Heart right ventricle (tissue), 16 donors: ENCODE results near the gene UNKL. TPM values are rescaled to one million over a fixed set of nuclear protein-coding genes. Genes with fewer than 3 reads are reported as not detected.
A peak's percentile ranks its signal among the peaks of the same experiment; 100 is the strongest.

ENCODE experiments used
- ATAC-seq, 8 donors: fragments of 200-7000 bp; cut with Tn5 transposase; one replicate each; pipeline ENCODE4 v1.9.1; 2020; ENCODE audit warnings: mild to moderate bottlenecking in 8 of 8, moderate library complexity in 8 of 8, moderate number of reproducible peaks in 1 of 8
- DNase-seq, 2 donors: peaks; one replicate each; pipeline ENCODE4 v3.0.0-alpha.2; 2020
- H3K27ac ChIP-seq, 10 donors: fragments of 200-600 bp; sonication (generic) in 2 of 10; one replicate each; pipeline versions ENCODE4 v1.5.0 to v1.8.0; 2020 to 2022; ENCODE audit warnings: mild to moderate bottlenecking in 3 of 10
- H3K27me3 ChIP-seq, 7 donors: fragments of 200-600 bp; one replicate each; pipeline ENCODE4 v1.8.0; 2021 to 2022; ENCODE audit warnings: mild to moderate bottlenecking in 2 of 7
- H3K36me3 ChIP-seq, 9 donors: fragments of 200-600 bp; sonication (generic) in 1 of 9; one replicate each; pipeline versions ENCODE4 v1.5.0 to v1.8.0; 2020 to 2022; ENCODE audit warnings: mild to moderate bottlenecking in 2 of 9
- H3K4me1 ChIP-seq, 9 donors: fragments of 200-600 bp; sonication (generic) in 1 of 9; one replicate each; pipeline versions ENCODE4 v1.5.0 to v1.8.0; 2020 to 2022; ENCODE audit warnings: mild to moderate bottlenecking in 4 of 9
- H3K4me3 ChIP-seq, 10 donors: fragments of 200-600 bp; sonication (generic) in 2 of 10; one replicate each; pipeline versions ENCODE4 v1.5.0 to v1.8.0; 2020 to 2022; ENCODE audit warnings: mild to moderate bottlenecking in 7 of 10, moderate library complexity in 2 of 10
- H3K9me3 ChIP-seq, 11 donors: fragments of 200-600 bp in 10 of 11; sonication (generic) in 2 of 11; one replicate each; pipeline versions ENCODE4 v1.5.0 to v1.8.0; 2013 to 2022; ENCODE audit warnings: mild to moderate bottlenecking in 2 of 11, control low read depth in 1 of 11, moderate library complexity in 1 of 11
- WGBS, 2 donors: extraction: QIAGEN DNeasy Blood & Tissue Kit; methylation state at CpG; one replicate each; pipeline ENCODE4 v1.1.7; 2013; ENCODE audit warnings: inconsistent platforms in 1 of 2; 5-methylcytosine and 5-hydroxymethylcytosine counted together
- intact Hi-C, 10 donors: fragments of 100-400 bp; cut with DNase I; formaldehyde crosslinking; loops; one replicate each; pipeline versions ENCODE4 v1.11.1 to v1.14.2; 2022
- polyA plus RNA-seq, 2 donors: library from polyadenylated mRNA; stranded (reverse); fragments of 200-250 nt; gene quantifications; one replicate each; pipeline ENCODE4 v1.2.3, GENCODE V29; 2013
- total RNA-seq, 10 donors: library from RNA; stranded (reverse); fragmentation: NEBNext Ultra II Directional in 3 of 10; extraction: Animal tissue kit (Norgen Biotek cat#: 25700) in 3 of 10; gene quantifications; one replicate each; pipeline versions ENCODE4 v1.2.1 to v1.2.4, GENCODE V29; 2021 to 2023
- TF ChIP-seq, protein P1 (sequence below), 9 donors: fragments of 200-600 bp; sonication (generic) in 2 of 9; IDR thresholded peaks; one replicate each; pipeline versions ENCODE4 v1.5.0 to v1.8.0; 2021 to 2022; ENCODE audit warnings: antibody characterized with exemption in 9 of 9, mild to moderate bottlenecking in 5 of 9, moderate library complexity in 1 of 9
- donor health status: Arrhythmogenic right ventricular cardiomyopathy.
- donor health status: ischemic (EF 13 %, LVEDD 7.1; RV severe dilation, severe dysfunction).
- donor health status: healthy with polysubstance abuse.
- donor health status: DM: no; HTN: yes; CAD: no.
- donor health status: DM: no; HTN: no; CAD: no.
- donor health status: ischemic (EF 25% LVEDD 6.9; RV normal size, moderate dysfunction).
- donor health status: ischemic (EF 25% LVEDD 5.7; RV mildly dilated, moderate dysfunction).
- donor health status: healthy.
- donor health status: DM: yes; HTN: yes; CAD: no.
- donor health status: Ischemic cardiomyopathy.
- donor health status: ischemic (EF 35%, LVEDD 5.7; RV mildly dilated, moderate dysfunction).
- donor health status: nonischemic (EF 11% LVEDD 7.7; RV severe dilation, severe dysfunction).
- donor health status: DM: yes; HTN: yes; CAD: no.
- donor health status: PGD.
- donor health status: ischemic (EF 29% LVEDD 5.4; RV normal size, mild dysfunction).
- donor health status: nonischemic (EF 23%, LVEDD 6.1; RV moderate dilation, normal function).

UNKL gene
- total and polyA plus RNA-seq, 12 donors, result 3.3 to 20.4 (median 11.4) TPM

DNA sequence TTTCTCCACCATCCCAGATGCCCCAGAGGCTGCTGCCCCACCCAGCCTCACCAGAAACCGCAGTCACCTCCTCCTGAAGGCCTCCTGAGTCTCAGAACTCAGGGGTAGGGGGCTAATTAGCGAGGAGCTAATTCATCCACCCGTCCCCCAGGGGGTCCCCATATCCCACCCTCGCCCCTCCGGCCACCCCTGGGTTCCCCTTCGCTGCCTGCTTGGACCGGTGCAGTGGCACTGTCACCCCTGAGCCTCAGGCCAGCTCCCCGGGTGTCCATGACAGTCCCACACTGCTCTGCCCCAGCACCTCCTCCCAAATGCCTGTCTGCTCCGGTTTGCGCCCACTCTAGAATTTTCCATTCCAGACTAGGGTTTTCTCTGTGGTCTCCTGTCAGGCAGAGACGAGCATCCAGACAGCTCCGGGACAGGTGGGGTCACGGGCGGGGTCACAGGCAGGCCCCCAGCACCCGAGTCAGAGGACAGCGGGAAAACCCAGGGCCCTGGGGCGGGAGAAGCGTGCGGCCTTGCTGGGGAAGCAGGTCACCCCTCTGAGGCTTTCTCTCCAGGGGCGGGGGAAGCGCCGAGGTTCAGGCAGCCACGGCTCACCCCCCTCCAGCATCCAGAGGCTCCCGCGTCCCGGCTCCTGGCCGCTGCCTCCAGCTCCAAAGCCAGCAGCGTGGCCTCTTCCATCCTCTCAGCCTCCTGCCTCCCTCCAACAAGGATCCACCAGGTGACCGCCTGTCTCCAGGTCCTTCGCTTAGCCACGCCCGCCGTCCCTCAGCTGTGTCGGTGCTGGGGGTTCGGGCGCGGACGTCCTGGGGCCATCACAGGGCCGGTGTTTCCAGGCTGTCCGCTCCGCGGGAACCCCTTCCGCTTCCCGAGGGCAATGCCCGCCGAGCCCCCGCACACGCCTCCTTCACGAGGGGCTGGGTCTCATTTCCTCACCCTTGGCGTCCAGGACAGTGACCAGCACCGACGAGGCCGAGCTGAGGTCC is 13.3 kb upstream of the UNKL start:
- TF ChIP-seq, protein P1, sequence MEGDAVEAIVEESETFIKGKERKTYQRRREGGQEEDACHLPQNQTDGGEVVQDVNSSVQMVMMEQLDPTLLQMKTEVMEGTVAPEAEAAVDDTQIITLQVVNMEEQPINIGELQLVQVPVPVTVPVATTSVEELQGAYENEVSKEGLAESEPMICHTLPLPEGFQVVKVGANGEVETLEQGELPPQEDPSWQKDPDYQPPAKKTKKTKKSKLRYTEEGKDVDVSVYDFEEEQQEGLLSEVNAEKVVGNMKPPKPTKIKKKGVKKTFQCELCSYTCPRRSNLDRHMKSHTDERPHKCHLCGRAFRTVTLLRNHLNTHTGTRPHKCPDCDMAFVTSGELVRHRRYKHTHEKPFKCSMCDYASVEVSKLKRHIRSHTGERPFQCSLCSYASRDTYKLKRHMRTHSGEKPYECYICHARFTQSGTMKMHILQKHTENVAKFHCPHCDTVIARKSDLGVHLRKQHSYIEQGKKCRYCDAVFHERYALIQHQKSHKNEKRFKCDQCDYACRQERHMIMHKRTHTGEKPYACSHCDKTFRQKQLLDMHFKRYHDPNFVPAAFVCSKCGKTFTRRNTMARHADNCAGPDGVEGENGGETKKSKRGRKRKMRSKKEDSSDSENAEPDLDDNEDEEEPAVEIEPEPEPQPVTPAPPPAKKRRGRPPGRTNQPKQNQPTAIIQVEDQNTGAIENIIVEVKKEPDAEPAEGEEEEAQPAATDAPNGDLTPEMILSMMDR (IDR thresholded peaks at IDR 0.05), result no peak
- intact Hi-C loops, result loop anchor here in 2 of 10 donors (5.0 to 10.0 kb wide), 3 partner anchors 45 to 117 kb away; partner anchors contain the start of gene CLCN7 (in 1 of the 2)
- H3K36me3 ChIP-seq, result no peaks in the 10 kb centered on the region
- peak overlapping the region in 2 of 10 donors; percentile 50 to 56 for H3K27ac ChIP-seq
- H3K9me3 ChIP-seq, result no peaks in the 10 kb centered on the region
- DNase-seq (no peak), ATAC-seq (peak in 1 of 8 donors; percentile 3)
- no peaks in the 10 kb centered on the region for H3K27me3 ChIP-seq
- 86 to 88% methylated on average over 53 of the region's 53 CpGs for WGBS, 2 donors
- H3K4me1 ChIP-seq, result peaks cover 0 to 14% (median 6%) of the 10 kb centered on the region in 9 donors
- H3K4me3 ChIP-seq, result peak overlapping the region in 7 of 10 donors; percentile 5 to 49 (median 22)

DNA sequence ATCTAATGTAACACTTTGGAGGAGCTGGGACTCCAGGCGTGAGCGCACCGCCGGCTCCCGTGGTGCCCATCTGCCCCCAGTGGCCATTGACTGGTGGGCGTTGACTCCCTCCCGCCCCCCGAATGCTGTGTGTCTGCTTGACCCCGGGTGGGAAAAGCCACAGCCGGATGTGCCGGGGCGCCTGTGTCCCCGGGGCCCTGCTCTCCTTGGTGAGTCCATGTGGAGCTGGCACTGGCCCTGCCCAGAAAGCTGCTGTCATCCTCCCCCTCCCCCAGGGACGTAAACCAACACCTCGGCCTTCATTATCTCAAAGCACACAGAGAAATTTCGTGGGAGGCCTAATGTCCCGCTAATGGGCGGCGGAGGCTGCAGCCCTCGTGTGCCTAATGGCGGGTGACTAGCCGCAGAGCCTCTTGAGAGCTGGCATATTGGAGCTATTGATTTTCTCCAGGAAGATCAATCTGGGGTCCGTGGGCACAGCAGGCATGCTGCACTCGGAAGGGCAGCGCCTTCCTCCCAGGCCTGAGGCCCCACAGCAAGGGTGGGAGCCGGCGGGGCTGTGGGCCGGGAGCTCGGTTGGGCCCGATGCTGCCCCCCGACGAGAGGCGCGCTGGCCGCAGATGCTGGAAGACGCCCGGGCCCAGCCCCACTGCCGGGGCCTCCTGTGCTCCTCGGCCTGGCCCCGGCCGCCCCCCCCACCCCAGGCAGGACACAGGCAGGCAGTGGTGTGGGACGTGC is 12.4 kb upstream of the UNKL start:
- no peaks in the 10 kb centered on the region for H3K9me3 ChIP-seq
- no peak overlapping the region for H3K27ac ChIP-seq
- ATAC-seq (no peak), DNase-seq (no peak)
- H3K4me3 ChIP-seq, result no peak overlapping the region
- H3K36me3 ChIP-seq, result no peaks in the 10 kb centered on the region
- H3K27me3 ChIP-seq, result no peaks in the 10 kb centered on the region
- WGBS, 2 donors, result 73 to 79% methylated on average over 33 to 42 of the region's 42 CpGs
- peaks cover 0 to 14% (median 6%) of the 10 kb centered on the region in 9 donors for H3K4me1 ChIP-seq
- intact Hi-C loops, result loop anchor here in 2 of 10 donors (5.0 to 10.0 kb wide), 3 partner anchors 45 to 118 kb away; partner anchors contain the start of gene CLCN7 (in 1 of the 2)
- TF ChIP-seq, protein P1 (IDR thresholded peaks at IDR 0.05), result no peak

- TF ChIP-seq, protein P1 (IDR thresholded peaks at IDR 0.05), result no peak
- H3K27ac ChIP-seq, result no peak overlapping the region
- intact Hi-C loops, result loop anchor here in 2 of 10 donors (5.0 to 10.0 kb wide), 3 partner anchors 47 to 119 kb away; partner anchors contain the start of gene CLCN7 (in 1 of the 2)
- H3K36me3 ChIP-seq, result no peaks in the 10 kb centered on the region
- H3K27me3 ChIP-seq, result no peaks in the 10 kb centered on the region
- ATAC-seq (no peak), DNase-seq (no peak)
- H3K9me3 ChIP-seq, result no peaks in the 10 kb centered on the region
- 85 to 91% methylated on average over 16 of the region's 16 CpGs for WGBS, 2 donors
- peaks cover 0 to 20% (median 11%) of the 10 kb centered on the region in 9 donors for H3K4me1 ChIP-seq
- no peak overlapping the region for H3K4me3 ChIP-seq
These were observed 11.3 kb upstream of the UNKL start for GRCh38 chr16:1425616-1426370.
